Esophagus muscularis mucosa (tissue), 4 donors: ENCODE results near the gene GALNT18. TPM values are rescaled to one million over a fixed set of nuclear protein-coding genes. Genes with fewer than 3 reads are reported as not detected.

Experiments used
- DNase-seq: peaks from one replicate; pipeline ENCODE4 v3.0.0-alpha.2; 2017; ENCODE audit errors: extremely low spot score
- H3K27ac ChIP-seq, 4 donors: fragments of 200-600 bp; sonication (generic); replicated peaks in 1 of 4; 1 replicate in 3 of 4; 2 replicates in 1 of 4; pipeline ENCODE4 v1.5.1; 2016 to 2019; ENCODE audit warnings: mild to moderate bottlenecking in 1 of 4
- H3K27me3 ChIP-seq, 4 donors: fragments of 200-600 bp; sonication (generic); one replicate each; pipeline versions ENCODE4 v1.5.1 to v1.6.0; 2016 to 2019
- H3K36me3 ChIP-seq, 4 donors: fragments of 200-600 bp; sonication (generic); one replicate each; pipeline ENCODE4 v1.5.1; 2016 to 2019
- H3K4me1 ChIP-seq, 4 donors: fragments of 200-600 bp; sonication (generic); one replicate each; pipeline ENCODE4 v1.5.1; 2016 to 2019
- H3K4me3 ChIP-seq, 4 donors: fragments of 200-600 bp; sonication (generic); 1 replicate in 2 of 4; 2 replicates in 2 of 4; pipeline ENCODE4 v1.5.1; 2016 to 2019; ENCODE audit warnings: mild to moderate bottlenecking in 4 of 4, moderate library complexity in 1 of 4
- H3K9me3 ChIP-seq, 4 donors: fragments of 200-600 bp; sonication (generic); 1 replicate in 3 of 4; 2 replicates in 1 of 4; pipeline ENCODE4 v1.5.1; 2016 to 2019
- CTCF ChIP-seq, 3 experiments: fragments of 200-600 bp in 2 of 3; fragments of 450-650 bp in 1 of 3; sonication (generic) in 2 of 3; IDR thresholded peaks; one replicate each; pipeline ENCODE4 v1.5.1; 2017 to 2019; ENCODE audit warnings: antibody characterized with exemption in 3 of 3, mild to moderate bottlenecking in 2 of 3, moderate library complexity in 1 of 3
- EP300 ChIP-seq: sonication (generic); formaldehyde crosslinking; IDR thresholded peaks from one replicate; pipeline ENCODE4 v1.6.1; 2017; ENCODE audit warnings: antibody characterized with exemption
- POLR2A ChIP-seq: fragments of 450-650 bp; IDR thresholded peaks from one replicate; pipeline ENCODE4 v1.6.1; 2017; ENCODE audit warnings: antibody characterized with exemption, moderate library complexity, mild to moderate bottlenecking, low read depth
- POLR2AphosphoS5 ChIP-seq, 2 donors: sonication (generic); formaldehyde crosslinking; IDR thresholded peaks; one replicate each; pipeline ENCODE4 v1.6.1; 2017; ENCODE audit warnings: antibody characterized with exemption in 2 of 2
- WGBS: methylation state at CpG from one replicate; pipeline ENCODE4 v1.1.5; 2018; 5-methylcytosine and 5-hydroxymethylcytosine counted together
- intact Hi-C: fragments of 100-400 bp; cut with DNase I; formaldehyde crosslinking; loops from one replicate; pipeline ENCODE4 v1.15.1; 2023
- total RNA-seq, 4 donors: library from RNA; depleted of rRNA; stranded (reverse); fragments of >200 nt; gene quantifications; one replicate each; pipeline versions ENCODE4 v1.1.0 to v1.2.1, GENCODE V29; 2016

Gene GALNT18
- total RNA-seq, 4 donors from 2014 or later: 29.1 to 67.0 (median 49.3) TPM

- no peak for DNase-seq
- TF ChIP-seq EP300: no peak
- no peak for TF ChIP-seq POLR2A
- no peak for TF ChIP-seq CTCF (IDR thresholded peaks at IDR 0.05)
- no peak for TF ChIP-seq POLR2AphosphoS5 (IDR thresholded peaks at IDR 0.05)
- 93% methylated on average over 2 of the region's 2 CpGs for WGBS
- no peaks in the 10 kb centered on the region for H3K36me3 ChIP-seq
- H3K9me3 ChIP-seq: no peaks in the 10 kb centered on the region
- H3K27ac ChIP-seq: no peak overlapping the region
- H3K4me3 ChIP-seq: no peak overlapping the region
- H3K27me3 ChIP-seq: no peaks in the 10 kb centered on the region
- intact Hi-C loops: no loop called here
- H3K4me1 ChIP-seq: peaks cover 0 to 28% (median 8%) of the 10 kb centered on the region in 4 donors
Measured at GRCh38 chr11:11494348-11494747, 127.5 kb downstream of the GALNT18 start.

GRCh38 chr11:11493698-11494097, 128.1 kb downstream of the GALNT18 start:
- H3K4me1 ChIP-seq: peaks cover 0 to 22% (median 5%) of the 10 kb centered on the region in 4 donors
- intact Hi-C loops: no loop called here
- H3K9me3 ChIP-seq: no peaks in the 10 kb centered on the region
- TF ChIP-seq CTCF (IDR thresholded peaks at IDR 0.05): no peak
- no peak for TF ChIP-seq EP300
- no peak for TF ChIP-seq POLR2A
- TF ChIP-seq POLR2AphosphoS5 (IDR thresholded peaks at IDR 0.05): no peak
- no peaks in the 10 kb centered on the region for H3K36me3 ChIP-seq
- DNase-seq: no peak
- 95% methylated on average over 6 of the region's 6 CpGs for WGBS
- no peak overlapping the region for H3K4me3 ChIP-seq
- H3K27ac ChIP-seq: no peak overlapping the region
- H3K27me3 ChIP-seq: no peaks in the 10 kb centered on the region

GRCh38 chr11:11491589-11491988, 130.2 kb downstream of the GALNT18 start:
- Histone ChIP-seq H3K27ac (no peak overlapping the region), H3K36me3 (no peaks in the 10 kb centered on the region), H3K9me3 (no peaks in the 10 kb centered on the region), H3K4me1 (peaks cover 0 to 15% (median 0%) of the 10 kb centered on the region in 4 donors), H3K27me3 (no peaks in the 10 kb centered on the region), H3K4me3 (no peak overlapping the region)
- intact Hi-C loops: no loop called here
- DNase-seq: no peak
- no peak for TF ChIP-seq POLR2AphosphoS5 (IDR thresholded peaks at IDR 0.05)
- TF ChIP-seq POLR2A: no peak
- WGBS: 95% methylated on average over 2 of the region's 4 CpGs

- Histone ChIP-seq H3K4me1 (peaks cover 0 to 15% (median 0%) of the 10 kb centered on the region in 4 donors), H3K9me3 (no peaks in the 10 kb centered on the region), H3K36me3 (no peaks in the 10 kb centered on the region), H3K4me3 (no peak overlapping the region), H3K27ac (no peak overlapping the region), H3K27me3 (no peaks in the 10 kb centered on the region)
- no peak for TF ChIP-seq CTCF (IDR thresholded peaks at IDR 0.05)
- no peak for TF ChIP-seq POLR2AphosphoS5 (IDR thresholded peaks at IDR 0.05)
- TF ChIP-seq EP300: no peak
- no peak for TF ChIP-seq POLR2A
- 86% methylated on average over 2 of the region's 2 CpGs for WGBS
- DNase-seq: no peak
- intact Hi-C loops: no loop called here
Measured at GRCh38 chr11:11491014-11491413, 130.8 kb downstream of the GALNT18 start.

- Histone ChIP-seq H3K4me3 (no peak overlapping the region), H3K27me3 (no peaks in the 10 kb centered on the region), H3K9me3 (no peaks in the 10 kb centered on the region), H3K27ac (no peak overlapping the region), H3K36me3 (peaks cover 0 to 5% (median 0%) of the 10 kb centered on the region in 4 donors), H3K4me1 (peaks cover 0 to 15% (median 9%) of the 10 kb centered on the region in 4 donors)
- intact Hi-C loops: no loop called here
- WGBS: 87% methylated on average over 3 of the region's 3 CpGs
- no peak for DNase-seq
- no peak for TF ChIP-seq EP300
Measured at GRCh38 chr11:11486423-11486822, 135.4 kb downstream of the GALNT18 start.

- TF ChIP-seq POLR2AphosphoS5 (IDR thresholded peaks at IDR 0.05) (no peak), CTCF (IDR thresholded peaks at IDR 0.05) (no peak), POLR2A (no peak), EP300 (no peak)
- no peak overlapping the region for H3K4me3 ChIP-seq
- H3K36me3 ChIP-seq: peaks cover 0 to 5% (median 0%) of the 10 kb centered on the region in 4 donors
- no peak for DNase-seq
- WGBS: 77% methylated on average over 3 of the region's 3 CpGs
- H3K27me3 ChIP-seq: no peaks in the 10 kb centered on the region
- no peak overlapping the region for H3K27ac ChIP-seq
- H3K4me1 ChIP-seq: peaks cover 0 to 20% (median 8%) of the 10 kb centered on the region in 4 donors
- H3K9me3 ChIP-seq: no peaks in the 10 kb centered on the region
- intact Hi-C loops: no loop called here
Measured at GRCh38 chr11:11486002-11486401, 135.8 kb downstream of the GALNT18 start.
